NCI-H1436 treated with DMSO at 0.1 percent for 48 hours (cell line): ENCODE results near the gene CDC42BPB.

Source experiments
- DNase-seq: peaks from one replicate; lab custom pipeline; 2025; lab: John Stamatoyannopoulos, UW

The CDC42BPB gene

GRCh38 chr14:102914474-102915291 is 142.7 kb downstream of the CDC42BPB start:
- no peak for DNase-seq

GRCh38 chr14:102913341-102914211 is 143.8 kb downstream of the CDC42BPB start:
- DNase-seq: no peak

- no peak for DNase-seq
Observed at GRCh38 chr14:102911991-102912761, 145.2 kb downstream of the CDC42BPB start.

GRCh38 chr14:102911541-102911951 is 145.8 kb downstream of the CDC42BPB start:
- DNase-seq: no peak

- DNase-seq: no peak
Observed at GRCh38 chr14:102910442-102910841, 146.9 kb downstream of the CDC42BPB start.

- no peak for DNase-seq
Observed at GRCh38 chr14:102909911-102910310, 147.4 kb downstream of the CDC42BPB start.

GRCh38 chr14:102909462-102909861 is 147.9 kb downstream of the CDC42BPB start:
- DNase-seq: no peak

GRCh38 chr14:102908766-102909455 is 148.4 kb downstream of the CDC42BPB start:
- DNase-seq: no peak

- DNase-seq: no peak
Observed at GRCh38 chr14:102907980-102908730, 149.2 kb downstream of the CDC42BPB start.

- no peak for DNase-seq
Observed at GRCh38 chr14:102907303-102907844, 150.0 kb downstream of the CDC42BPB start.

GRCh38 chr14:102906616-102907302 is 150.6 kb downstream of the CDC42BPB start:
- DNase-seq: no peak

GRCh38 chr14:102905116-102906108 is 151.9 kb downstream of the CDC42BPB start:
- DNase-seq: no peak

- DNase-seq: no peak
Observed at GRCh38 chr14:102903889-102904512, 153.3 kb downstream of the CDC42BPB start.

GRCh38 chr14:102903248-102903888 is 154.0 kb downstream of the CDC42BPB start:
- no peak for DNase-seq

GRCh38 chr14:102902523-102903247 is 154.7 kb downstream of the CDC42BPB start:
- no peak for DNase-seq

- no peak for DNase-seq
Observed at GRCh38 chr14:102902086-102902485, 155.3 kb downstream of the CDC42BPB start.

- DNase-seq: no peak
Observed at GRCh38 chr14:102901633-102902032, 155.7 kb downstream of the CDC42BPB start.
